ENCODE results near the gene CFAP57.

- TF ChIP-seq, protein P1, sequence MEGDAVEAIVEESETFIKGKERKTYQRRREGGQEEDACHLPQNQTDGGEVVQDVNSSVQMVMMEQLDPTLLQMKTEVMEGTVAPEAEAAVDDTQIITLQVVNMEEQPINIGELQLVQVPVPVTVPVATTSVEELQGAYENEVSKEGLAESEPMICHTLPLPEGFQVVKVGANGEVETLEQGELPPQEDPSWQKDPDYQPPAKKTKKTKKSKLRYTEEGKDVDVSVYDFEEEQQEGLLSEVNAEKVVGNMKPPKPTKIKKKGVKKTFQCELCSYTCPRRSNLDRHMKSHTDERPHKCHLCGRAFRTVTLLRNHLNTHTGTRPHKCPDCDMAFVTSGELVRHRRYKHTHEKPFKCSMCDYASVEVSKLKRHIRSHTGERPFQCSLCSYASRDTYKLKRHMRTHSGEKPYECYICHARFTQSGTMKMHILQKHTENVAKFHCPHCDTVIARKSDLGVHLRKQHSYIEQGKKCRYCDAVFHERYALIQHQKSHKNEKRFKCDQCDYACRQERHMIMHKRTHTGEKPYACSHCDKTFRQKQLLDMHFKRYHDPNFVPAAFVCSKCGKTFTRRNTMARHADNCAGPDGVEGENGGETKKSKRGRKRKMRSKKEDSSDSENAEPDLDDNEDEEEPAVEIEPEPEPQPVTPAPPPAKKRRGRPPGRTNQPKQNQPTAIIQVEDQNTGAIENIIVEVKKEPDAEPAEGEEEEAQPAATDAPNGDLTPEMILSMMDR (IDR thresholded peaks at IDR 0.05): no peak
- TF ChIP-seq POLR2A (IDR thresholded peaks at IDR 0.05) (no peak), POLR2AphosphoS5 (IDR thresholded peaks at IDR 0.05) (no peak)
These were observed 42.6 kb downstream of the CFAP57 start for GRCh38 chr1:43214501-43215444.

Data from prostate gland (tissue), 2 donors.